Measurements from ENCODE around the gene COL5A3.
"Not testable (repeated sequence)": the region's sequence is repeated elsewhere in the genome, so short reads cannot be mapped to it uniquely, and the experiment has no call there.

COL5A3 gene

GRCh38 chr19:9939301-9939913, 70.9 kb downstream of the COL5A3 start:
- DNase-seq (ENCODE audit: low spot score) (no peak), FAIRE-seq (no peak)

- DNase-seq (ENCODE audit: low spot score): no peak
- no peak for FAIRE-seq
Measured at GRCh38 chr19:9937001-9937411, 73.3 kb downstream of the COL5A3 start.

DNA sequence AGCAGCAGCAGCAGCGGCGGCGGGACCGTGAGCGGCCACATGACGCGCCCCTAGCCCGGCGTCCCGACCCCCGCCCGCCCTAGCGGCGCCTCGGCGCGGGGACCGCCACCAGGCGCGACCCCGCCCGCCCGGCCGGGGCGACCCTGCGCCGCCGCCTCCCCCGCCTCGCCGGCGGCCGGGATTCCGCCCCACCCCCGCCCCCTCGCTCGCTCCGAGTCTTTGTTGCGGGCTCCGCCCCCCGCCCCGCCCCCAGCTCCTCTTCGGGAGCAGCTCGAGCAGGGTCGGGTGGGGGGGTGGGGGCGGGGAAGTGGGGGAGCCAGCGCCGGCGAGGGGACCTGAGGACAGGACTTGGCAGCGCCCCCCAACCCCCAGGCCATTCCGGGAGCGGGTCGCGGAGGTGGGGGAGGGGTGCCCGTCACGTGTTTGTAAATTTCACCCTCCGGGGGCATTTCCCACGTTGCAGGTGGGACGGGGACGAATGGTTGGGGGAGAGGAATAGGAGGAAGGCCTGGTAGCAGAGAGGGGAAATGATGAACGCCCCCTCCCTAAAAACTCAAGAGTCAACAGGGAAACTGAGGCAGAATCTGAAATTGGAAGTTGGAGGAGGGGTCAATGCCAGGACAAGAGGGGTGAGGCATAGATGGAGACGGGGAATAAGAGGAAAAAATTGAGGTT, 73.8 kb downstream of the COL5A3 start, which contains the start of gene OLFM2:
OLFM2 (minus strand) TSS at position 190 of the 675 bp plus-strand sequence; CDS start at position 41, 149 bp downstream.
- no peak for FAIRE-seq
- DNase-seq (ENCODE audit: low spot score): no peak

GRCh38 chr19:9935506-9936325, 74.6 kb downstream of the COL5A3 start:
- DNase-seq (ENCODE audit: low spot score) (no peak), FAIRE-seq (no peak)

DNA sequence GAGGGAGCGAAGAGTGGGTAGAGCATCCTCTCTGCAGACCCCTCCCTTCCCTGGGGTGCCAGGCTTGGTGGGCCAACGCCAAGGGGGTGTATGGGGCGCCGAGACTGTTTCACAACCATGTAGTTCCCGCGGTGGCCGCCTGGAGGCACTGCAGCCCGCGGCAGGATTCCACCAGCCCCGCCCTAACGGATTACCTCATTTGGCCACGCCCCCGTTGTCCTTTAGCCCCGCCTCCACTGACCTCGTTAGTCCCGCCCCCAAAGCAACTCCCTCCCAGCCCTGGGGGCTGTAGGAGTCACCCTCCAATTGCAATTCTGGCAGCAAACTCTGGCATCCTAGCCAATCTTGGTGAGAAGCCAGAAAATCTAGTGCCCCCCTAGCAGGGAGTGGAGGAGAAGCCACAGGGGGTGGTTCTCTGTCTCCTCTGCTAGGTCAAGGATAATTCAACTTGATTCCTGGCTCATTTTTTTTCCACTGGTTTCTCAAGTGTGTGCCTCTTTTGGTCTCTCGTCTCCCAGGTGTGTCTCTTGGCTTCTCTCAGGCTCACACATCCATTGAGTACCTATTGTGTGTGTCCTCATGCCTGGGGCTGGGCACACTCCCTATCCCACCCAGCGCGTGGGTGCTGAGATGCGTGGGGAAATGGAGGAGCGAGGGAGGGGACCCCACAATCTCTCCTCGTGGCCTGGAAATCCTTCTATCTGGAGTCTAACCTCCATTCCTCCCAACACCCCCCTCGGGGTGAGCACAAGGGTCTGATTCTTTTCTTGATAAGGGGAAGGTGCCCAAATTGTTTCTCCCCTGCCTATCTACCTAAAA, 76.0 kb downstream of the COL5A3 start:
- FAIRE-seq: no peak

DNA sequence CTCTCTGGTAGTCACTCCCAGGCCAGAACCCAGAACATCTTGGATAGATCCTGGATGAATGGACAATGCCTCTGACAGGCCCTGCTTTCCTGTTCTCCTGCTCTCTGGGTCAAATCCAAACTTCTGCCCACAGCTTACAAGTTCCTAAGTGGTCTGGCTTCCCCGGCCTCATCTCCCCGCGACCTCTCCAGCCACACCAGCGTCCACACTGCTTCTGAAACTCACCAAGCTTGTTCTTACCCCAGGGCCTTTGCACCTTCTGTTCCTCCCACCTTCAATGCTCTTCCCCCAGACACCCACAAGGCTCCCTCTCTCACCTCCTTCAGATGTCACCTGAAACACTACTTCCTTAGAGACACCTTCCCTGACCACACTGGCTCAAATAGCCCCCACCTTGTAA, 77.5 kb downstream of the COL5A3 start:
- DNase-seq (ENCODE audit: low spot score) (no peak), FAIRE-seq (no peak)

More for the DNA sequence above, 76.0 kb downstream of the COL5A3 start:
- peak; percentile 17 for DNase-seq (ENCODE audit: low spot score)

DNA sequence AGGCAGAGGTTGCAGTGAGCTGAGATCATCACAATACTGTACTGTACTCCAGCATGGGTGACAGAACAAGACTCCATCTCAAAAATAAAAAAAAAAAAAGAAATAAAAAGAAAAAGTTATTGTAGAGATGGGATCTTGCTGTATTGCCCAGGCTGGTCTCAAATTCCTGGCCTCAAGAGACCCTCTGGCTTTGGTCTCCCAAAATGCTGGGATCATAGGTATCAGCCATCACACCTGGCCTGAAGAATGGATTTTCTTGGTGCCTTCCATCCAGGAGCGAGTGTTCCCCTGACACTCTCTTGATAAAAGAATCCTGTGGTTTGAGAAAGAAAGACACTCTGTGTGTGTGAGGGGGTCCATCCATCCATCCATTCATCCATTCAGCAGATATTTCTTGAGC, 78.7 kb downstream of the COL5A3 start:
- FAIRE-seq (no peak), DNase-seq (ENCODE audit: low spot score) (no peak)

DNA sequence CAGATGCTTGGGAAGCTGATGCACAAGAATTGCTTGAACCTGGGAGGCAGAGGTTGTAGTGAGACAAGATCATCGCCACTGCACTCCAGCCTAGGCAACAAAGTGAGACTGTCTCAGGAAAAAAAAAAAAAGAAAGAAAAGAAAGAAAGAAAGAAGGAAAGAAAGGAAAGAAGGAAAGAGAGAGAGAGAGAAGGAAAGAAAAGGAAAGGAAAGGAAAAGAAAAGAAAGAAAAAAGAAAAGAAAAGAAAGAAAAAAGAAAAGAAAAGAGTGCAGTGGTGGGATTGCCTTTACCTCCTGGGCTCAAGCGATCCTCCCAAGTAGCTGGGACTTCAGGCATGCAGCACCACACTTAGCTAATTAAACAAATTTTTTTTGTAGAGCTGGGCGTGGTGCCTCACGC, 86.9 kb downstream of the COL5A3 start:
- no peak for FAIRE-seq
- DNase-seq (ENCODE audit: low spot score): no peak

GRCh38 chr19:9922782-9923379, 87.4 kb downstream of the COL5A3 start:
- not testable (repeated sequence) for FAIRE-seq; DNase-seq (ENCODE audit: low spot score)

DNA sequence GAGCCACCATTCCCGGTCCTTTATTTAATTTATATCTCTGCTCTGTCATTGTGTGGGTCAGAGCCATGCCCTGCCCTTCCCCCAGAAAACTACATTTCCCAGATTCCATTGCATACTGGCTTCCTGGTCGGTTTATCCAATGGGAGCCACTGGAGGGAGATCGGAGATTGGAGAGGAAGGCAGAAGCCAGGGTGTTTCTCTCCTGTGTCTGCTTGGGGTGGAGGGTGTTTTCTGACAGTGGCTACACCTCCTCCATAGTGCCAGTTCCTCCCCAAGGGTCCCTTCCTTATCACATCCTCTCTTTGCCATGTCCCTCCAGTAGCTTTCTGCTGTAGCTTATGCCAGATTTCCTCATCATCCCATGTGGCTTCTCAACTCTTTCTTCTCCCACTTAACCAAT, 93.0 kb downstream of the COL5A3 start:
- DNase-seq (ENCODE audit: low spot score) (no peak), FAIRE-seq (no peak)

GRCh38 chr19:9916719-9917118, 93.6 kb downstream of the COL5A3 start:
- FAIRE-seq (no peak), DNase-seq (ENCODE audit: low spot score) (no peak)

- DNase-seq (ENCODE audit: low spot score) (peak; percentile 62), FAIRE-seq (no peak)
Measured at GRCh38 chr19:9914315-9915207, 95.7 kb downstream of the COL5A3 start.

DNA sequence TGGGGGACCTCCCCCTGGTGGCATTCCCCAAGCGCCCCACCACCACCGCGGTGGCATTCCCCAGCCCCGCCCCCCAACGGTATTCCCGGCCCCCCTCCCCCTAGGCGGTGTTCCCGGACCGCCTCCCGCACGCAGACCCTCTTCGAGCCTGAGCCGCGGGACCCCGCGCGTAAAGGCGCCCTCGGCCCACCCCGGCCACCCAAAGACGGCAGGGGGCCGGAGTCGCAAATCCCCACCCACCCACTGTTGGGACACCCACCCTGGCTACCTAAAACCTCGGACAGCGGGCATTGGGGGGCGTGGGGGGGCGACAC, 96.3 kb downstream of the COL5A3 start:
- FAIRE-seq (no peak), DNase-seq (ENCODE audit: low spot score) (no peak)

- FAIRE-seq (no peak), DNase-seq (ENCODE audit: low spot score) (no peak)
Measured at GRCh38 chr19:9913237-9914000, 96.9 kb downstream of the COL5A3 start.

DNA sequence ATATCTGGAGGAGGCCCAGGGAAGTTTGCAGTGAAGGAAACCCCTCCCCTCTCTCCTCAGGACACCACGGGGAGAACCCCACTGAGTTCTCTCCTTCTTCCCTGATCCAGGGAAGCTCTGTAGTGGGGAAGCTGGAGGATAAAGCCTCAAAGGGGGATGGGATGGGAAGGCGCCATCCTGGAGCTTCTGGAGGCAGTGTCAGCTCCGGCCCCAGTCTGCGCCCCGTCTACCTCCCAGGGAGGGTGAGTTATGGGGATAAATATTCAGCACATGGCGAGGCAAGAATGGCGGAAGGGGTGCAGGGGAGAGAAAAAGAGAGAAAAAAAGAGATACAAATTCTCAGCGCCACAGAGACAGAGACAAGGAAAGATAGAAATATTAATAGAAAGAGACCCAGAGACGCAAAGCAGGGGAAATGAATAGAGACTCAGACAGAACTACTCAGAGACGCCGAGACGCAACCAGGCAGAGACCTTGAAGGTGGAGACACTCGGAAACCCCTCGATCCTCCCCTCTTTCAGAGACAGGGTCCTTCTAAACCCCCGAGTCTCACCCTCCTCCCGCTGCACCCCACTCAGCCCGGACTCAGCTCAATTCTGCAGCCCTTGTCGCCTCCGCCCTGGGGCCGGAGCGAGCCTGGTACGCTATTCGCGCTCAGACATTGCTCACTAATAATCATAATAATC, 97.6 kb downstream of the COL5A3 start:
- DNase-seq (ENCODE audit: low spot score): no peak
- no peak for FAIRE-seq

DNA sequence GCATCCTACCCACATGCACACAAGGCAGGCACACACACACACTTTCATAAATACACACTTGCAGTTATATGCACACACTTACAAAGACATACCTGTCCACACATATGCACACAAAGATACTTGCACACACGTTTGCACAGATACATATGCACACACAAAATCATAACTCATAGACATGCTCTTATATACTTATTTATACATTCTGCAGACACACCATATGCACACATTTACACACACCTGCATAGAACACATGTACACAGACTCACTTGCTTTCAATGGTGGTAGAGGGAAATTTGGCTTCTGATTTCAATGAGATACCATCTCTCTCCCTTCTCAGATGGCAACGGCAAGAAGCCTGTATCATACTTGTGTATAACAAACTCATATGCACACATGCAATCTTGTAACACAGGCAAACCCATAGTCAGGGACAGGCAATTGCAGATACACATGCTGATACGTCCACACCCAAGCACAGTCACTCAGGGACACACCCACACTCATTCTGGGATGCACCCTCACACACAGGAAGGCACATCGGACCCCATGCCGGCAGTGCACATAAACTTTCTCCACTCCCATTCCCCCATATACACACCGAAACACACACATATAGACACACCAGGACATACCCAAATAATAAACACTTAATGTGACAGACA, 98.6 kb downstream of the COL5A3 start:
- no peak for FAIRE-seq

DNA sequence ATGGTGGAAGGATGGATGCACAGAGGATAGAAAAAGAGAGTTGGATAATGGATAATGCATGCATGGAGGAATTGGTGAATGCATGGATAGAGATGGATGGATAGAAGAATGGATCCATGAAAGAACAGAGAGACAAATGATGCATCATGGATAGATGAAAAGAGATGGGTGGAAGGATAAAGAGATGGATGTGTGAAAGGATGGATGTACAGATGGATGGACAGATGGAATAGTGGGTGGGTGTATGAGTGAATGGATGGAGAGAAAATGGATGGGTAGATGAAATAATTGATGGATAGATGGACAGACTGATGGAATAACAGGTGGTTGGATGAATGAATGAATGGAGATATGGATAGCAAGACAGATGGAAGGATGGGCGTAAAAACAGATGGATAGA, 99.7 kb downstream of the COL5A3 start:
- FAIRE-seq (no peak), DNase-seq (ENCODE audit: low spot score) (no peak)

More for the DNA sequence above, 98.6 kb downstream of the COL5A3 start:
- DNase-seq (ENCODE audit: low spot score): no peak

Measured in RCC 7860 (cell line).